Lower lobe of right lung (tissue), 2 donors: ENCODE results near the gene IGFBP5. TPM values are rescaled to one million over a fixed set of nuclear protein-coding genes. Genes with fewer than 3 reads are reported as not detected.

Source experiments
- ATAC-seq, 2 donors: fragments of 200-7000 bp; cut with Tn5 transposase; one replicate each; pipeline ENCODE4 v1.9.1; 2020 to 2022; ENCODE audit warnings: mild to moderate bottlenecking in 2 of 2, moderate library complexity in 2 of 2
- DNase-seq: peaks from one replicate; pipeline ENCODE4 v3.0.0-alpha.2; 2020
- H3K27ac ChIP-seq: fragments of 200-600 bp; one replicate; pipeline ENCODE4 v1.8.0; 2022
- H3K27me3 ChIP-seq: fragments of 200-600 bp; one replicate; pipeline ENCODE4 v1.8.0; 2022; ENCODE audit warnings: low read depth
- H3K36me3 ChIP-seq: fragments of 200-600 bp; one replicate; pipeline ENCODE4 v1.8.0; 2022; ENCODE audit warnings: mild to moderate bottlenecking
- H3K4me1 ChIP-seq: fragments of 200-600 bp; one replicate; pipeline ENCODE4 v1.8.0; 2022
- H3K4me3 ChIP-seq: fragments of 200-600 bp; one replicate; pipeline ENCODE4 v1.8.0; 2022; ENCODE audit warnings: mild to moderate bottlenecking
- H3K9me3 ChIP-seq: fragments of 200-600 bp; one replicate; pipeline ENCODE4 v1.8.0; 2022
- intact Hi-C: fragments of 100-400 bp; cut with DNase I; formaldehyde crosslinking; loops from one replicate; pipeline ENCODE4 v1.11.0; 2022
- total RNA-seq: library from RNA; stranded (reverse); fragmentation: NEBNext Ultra II Directional; extraction: Animal tissue kit (Norgen Biotek cat#: 25700); gene quantifications from one replicate; pipeline ENCODE4 v1.2.1, GENCODE V29; 2021
- TF ChIP-seq, protein P1 (sequence below): fragments of 200-600 bp; IDR thresholded peaks from one replicate; pipeline ENCODE4 v1.8.0; 2022; ENCODE audit warnings: antibody characterized with exemption, mild to moderate bottlenecking
- donor health status: DM: no; HTN: yes; CAD: no; lungs with severe emphysema.

The IGFBP5 gene
- total RNA-seq, 1 donor from 2014 or later, result 145 TPM

DNA sequence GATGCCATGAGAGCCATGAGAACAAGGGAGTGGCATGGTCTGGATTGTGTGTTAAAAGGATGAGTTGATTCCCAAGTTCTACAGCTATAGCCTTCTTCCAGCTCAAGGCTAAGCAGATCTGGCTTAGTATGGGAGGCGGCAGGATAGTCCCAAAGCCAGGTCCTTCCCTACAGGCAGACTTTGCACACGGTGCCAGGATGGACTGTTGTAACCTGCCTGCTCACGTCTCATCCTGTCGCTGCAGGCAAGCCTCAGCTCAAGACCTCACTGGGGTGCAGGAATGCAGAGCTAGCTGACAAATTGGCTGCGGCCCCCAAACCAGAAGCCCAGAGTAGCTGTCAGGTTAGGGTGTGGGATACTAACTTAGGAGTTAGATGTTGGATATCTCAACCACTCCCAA is 28.8 kb upstream of the IGFBP5 start:
- TF ChIP-seq, protein P1, sequence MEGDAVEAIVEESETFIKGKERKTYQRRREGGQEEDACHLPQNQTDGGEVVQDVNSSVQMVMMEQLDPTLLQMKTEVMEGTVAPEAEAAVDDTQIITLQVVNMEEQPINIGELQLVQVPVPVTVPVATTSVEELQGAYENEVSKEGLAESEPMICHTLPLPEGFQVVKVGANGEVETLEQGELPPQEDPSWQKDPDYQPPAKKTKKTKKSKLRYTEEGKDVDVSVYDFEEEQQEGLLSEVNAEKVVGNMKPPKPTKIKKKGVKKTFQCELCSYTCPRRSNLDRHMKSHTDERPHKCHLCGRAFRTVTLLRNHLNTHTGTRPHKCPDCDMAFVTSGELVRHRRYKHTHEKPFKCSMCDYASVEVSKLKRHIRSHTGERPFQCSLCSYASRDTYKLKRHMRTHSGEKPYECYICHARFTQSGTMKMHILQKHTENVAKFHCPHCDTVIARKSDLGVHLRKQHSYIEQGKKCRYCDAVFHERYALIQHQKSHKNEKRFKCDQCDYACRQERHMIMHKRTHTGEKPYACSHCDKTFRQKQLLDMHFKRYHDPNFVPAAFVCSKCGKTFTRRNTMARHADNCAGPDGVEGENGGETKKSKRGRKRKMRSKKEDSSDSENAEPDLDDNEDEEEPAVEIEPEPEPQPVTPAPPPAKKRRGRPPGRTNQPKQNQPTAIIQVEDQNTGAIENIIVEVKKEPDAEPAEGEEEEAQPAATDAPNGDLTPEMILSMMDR, result no peak
- Histone ChIP-seq H3K9me3 (no peaks in the 10 kb centered on the region), H3K36me3 (no peaks in the 10 kb centered on the region), H3K4me3 (no peak overlapping the region), H3K27me3 (no peaks in the 10 kb centered on the region), H3K4me1 (no peaks in the 10 kb centered on the region), H3K27ac (no peak overlapping the region)
- DNase-seq (no peak), ATAC-seq (no peak)
- intact Hi-C loops, result no loop called here

GRCh38 chr2:216721141-216721540 is 25.8 kb upstream of the IGFBP5 start:
- intact Hi-C loops, result no loop called here
- TF ChIP-seq, protein P1, result no peak
- Histone ChIP-seq H3K9me3 (no peaks in the 10 kb centered on the region), H3K27ac (no peak overlapping the region), H3K36me3 (no peaks in the 10 kb centered on the region), H3K4me1 (no peaks in the 10 kb centered on the region), H3K4me3 (no peak overlapping the region), H3K27me3 (no peaks in the 10 kb centered on the region)
- DNase-seq (no peak), ATAC-seq (no peak)

- Histone ChIP-seq H3K27me3 (no peaks in the 10 kb centered on the region), H3K9me3 (no peaks in the 10 kb centered on the region), H3K36me3 (no peaks in the 10 kb centered on the region), H3K27ac (no peak overlapping the region), H3K4me1 (no peaks in the 10 kb centered on the region), H3K4me3 (no peak overlapping the region)
- TF ChIP-seq, protein P1, result no peak
- ATAC-seq (no peak), DNase-seq (no peak)
- intact Hi-C loops, result no loop called here
Measured at GRCh38 chr2:216720722-216721121, 25.4 kb upstream of the IGFBP5 start.

DNA sequence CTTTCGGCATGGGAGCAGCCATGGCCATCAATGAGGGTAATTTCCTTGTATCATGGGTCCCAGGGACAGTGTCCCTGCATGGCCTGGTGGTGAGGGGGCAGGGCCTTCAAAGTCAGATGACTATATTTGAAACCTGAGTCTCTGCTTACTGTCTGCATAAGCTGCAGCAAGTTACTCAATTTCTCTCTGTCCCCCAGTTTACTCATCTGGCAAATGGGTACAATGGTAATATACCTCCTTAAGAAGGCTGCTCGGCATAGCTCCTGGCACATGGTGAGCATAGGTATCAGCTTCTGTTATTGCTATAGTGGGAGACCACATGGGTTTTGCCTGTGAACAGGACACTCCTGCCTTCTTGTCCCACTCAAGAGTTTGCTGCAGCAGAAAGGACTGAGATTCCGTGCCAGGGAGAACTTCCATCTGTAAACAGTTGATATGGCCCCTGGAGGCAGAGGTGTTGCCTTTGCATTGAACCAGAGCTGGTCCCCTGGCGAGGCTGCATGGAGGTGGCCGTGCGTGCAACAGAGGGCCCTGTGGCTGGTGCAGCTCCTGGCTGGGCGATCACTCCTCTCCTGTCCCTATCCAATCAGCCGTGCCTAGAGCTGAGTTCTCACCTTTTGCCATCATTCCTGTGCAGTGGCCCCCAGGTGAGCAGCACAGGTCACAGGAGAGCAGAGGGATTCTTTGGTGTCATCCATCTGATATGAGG is 22.7 kb upstream of the IGFBP5 start:
- no peak for DNase-seq
- no peaks in the 10 kb centered on the region for H3K27me3 ChIP-seq
- intact Hi-C loops, result no loop called here
- H3K9me3 ChIP-seq, result no peaks in the 10 kb centered on the region
- H3K36me3 ChIP-seq, result no peaks in the 10 kb centered on the region
- no peaks in the 10 kb centered on the region for H3K4me1 ChIP-seq
- no peak for ATAC-seq
- no peak overlapping the region for H3K4me3 ChIP-seq
- TF ChIP-seq, protein P1, result no peak
- no peak overlapping the region for H3K27ac ChIP-seq

DNA sequence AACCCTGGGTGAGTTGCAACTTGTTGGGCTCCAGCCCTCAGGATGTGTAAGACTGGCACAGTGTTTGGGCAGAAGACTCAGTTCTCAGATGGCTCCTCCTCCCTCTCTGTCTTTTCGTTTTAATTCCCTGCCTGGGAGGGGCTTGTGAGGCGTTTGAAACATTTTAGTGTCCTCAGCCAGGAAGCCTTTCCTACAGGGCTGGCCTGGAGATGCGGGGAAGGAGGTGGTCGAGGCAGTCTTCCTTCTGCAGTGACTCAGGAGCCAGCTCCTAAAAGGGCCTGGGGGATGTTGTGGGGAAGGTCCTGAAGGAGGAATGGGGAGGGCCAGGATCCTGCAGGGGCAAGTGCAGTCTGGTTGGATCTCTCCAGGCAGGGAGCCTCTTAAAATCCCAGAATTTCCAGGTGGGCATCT is 22.1 kb upstream of the IGFBP5 start:
- intact Hi-C loops, result no loop called here
- Histone ChIP-seq H3K36me3 (no peaks in the 10 kb centered on the region), H3K9me3 (no peaks in the 10 kb centered on the region), H3K27ac (no peak overlapping the region), H3K4me3 (no peak overlapping the region), H3K4me1 (no peaks in the 10 kb centered on the region), H3K27me3 (no peaks in the 10 kb centered on the region)
- no peak for DNase-seq
- TF ChIP-seq, protein P1, result no peak
- ATAC-seq, result no peak
